ENCODE data around the gene THRA.

DNA sequence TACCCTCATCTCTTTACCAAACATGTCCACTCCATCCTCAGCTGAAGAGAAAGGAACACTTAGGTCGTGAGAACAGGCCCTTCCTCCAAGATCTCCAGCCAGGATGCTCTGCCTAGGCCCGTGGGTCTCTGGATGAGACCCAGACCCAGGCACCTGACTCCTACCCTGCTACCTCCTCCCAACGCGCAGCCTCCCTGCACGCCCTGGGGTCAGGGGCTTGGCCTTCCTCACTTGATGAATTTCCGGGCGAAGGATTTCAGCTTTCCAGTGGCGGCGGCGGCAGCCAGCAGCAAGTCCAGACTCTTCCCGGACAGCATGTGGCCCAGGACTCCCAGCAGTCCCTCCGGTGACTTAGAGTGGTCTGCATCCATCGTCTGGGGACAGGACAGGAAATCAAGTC lies 34.2 kb upstream of the THRA start:
- TF ChIP-seq EZH2phosphoT487 (IDR thresholded peaks at IDR 0.05; ENCODE audit: borderline replicate concordance): no peak
- TF ChIP-seq, protein P1, sequence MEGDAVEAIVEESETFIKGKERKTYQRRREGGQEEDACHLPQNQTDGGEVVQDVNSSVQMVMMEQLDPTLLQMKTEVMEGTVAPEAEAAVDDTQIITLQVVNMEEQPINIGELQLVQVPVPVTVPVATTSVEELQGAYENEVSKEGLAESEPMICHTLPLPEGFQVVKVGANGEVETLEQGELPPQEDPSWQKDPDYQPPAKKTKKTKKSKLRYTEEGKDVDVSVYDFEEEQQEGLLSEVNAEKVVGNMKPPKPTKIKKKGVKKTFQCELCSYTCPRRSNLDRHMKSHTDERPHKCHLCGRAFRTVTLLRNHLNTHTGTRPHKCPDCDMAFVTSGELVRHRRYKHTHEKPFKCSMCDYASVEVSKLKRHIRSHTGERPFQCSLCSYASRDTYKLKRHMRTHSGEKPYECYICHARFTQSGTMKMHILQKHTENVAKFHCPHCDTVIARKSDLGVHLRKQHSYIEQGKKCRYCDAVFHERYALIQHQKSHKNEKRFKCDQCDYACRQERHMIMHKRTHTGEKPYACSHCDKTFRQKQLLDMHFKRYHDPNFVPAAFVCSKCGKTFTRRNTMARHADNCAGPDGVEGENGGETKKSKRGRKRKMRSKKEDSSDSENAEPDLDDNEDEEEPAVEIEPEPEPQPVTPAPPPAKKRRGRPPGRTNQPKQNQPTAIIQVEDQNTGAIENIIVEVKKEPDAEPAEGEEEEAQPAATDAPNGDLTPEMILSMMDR (conservative IDR thresholded peaks at IDR 0.05; ENCODE audit: low read length): no peak

Data from Loucy (cell line).